K562 (cell line): ENCODE data around the gene CAPN2. TPM values are rescaled to one million over a fixed set of nuclear protein-coding genes. Genes with fewer than 3 reads are reported as not detected.

Source experiments
- ATAC-seq: fragments of 200-7000 bp; cut with Tn5 transposase; 3 replicates; pipeline ENCODE4 v1.9.1; 2020; ENCODE audit warnings: moderate library complexity
- BruUV-seq: library from RNA; stranded (reverse); fragments of 400-500 nt; replicated peaks from 2 replicates; lab custom pipeline; 2021; lab: Mats Ljungman, UMichigan
- CTCF ChIA-PET: fragments of 300-600 bp; formaldehyde crosslinking; extraction: SDS; loops from one replicate; lab custom pipeline; 2021; ENCODE audit warnings: low intra/inter-chr PET ratio; lab: Yijun Ruan, JAX
- POLR2A ChIA-PET: fragments of 300-600, 350-650 bp; sonication (Branson Sonifier 250); formaldehyde crosslinking; extraction: SDS; loops from one replicate; lab custom pipeline; 2021; ENCODE audit warnings: antibody characterized with exemption, inconsistent platforms; lab: Yijun Ruan, JAX
- DNase-seq, 4 experiments: peaks; one replicate each; pipeline versions ENCODE4 v3.0.0 to v3.0.0-alpha.2; 2011 to 2018; ENCODE audit warnings: low spot score in 3 of 4, mixed read lengths in 3 of 4; ENCODE audit errors: extremely low read depth in 1 of 4
- FAIRE-seq: peaks from 2 replicates; lab custom pipeline; 2011; peaks lifted over from hg19 to GRCh38; lab: Jason Lieb, UNC
- H2AFZ ChIP-seq: 2 replicates; pipeline ENCODE4 v1.6.0; 2011; ENCODE audit warnings: low read depth, low read length, control low read depth, inconsistent platforms
- H3K27ac ChIP-seq: fragments of 200-600 bp; 3 replicates; pipeline ENCODE4 v1.8.0; 2011; ENCODE audit warnings: low read depth, mild to moderate bottlenecking, control low read depth, inconsistent platforms, low read length, moderate library complexity, mixed read lengths; ENCODE audit errors: extremely low read depth
- H3K27me3 ChIP-seq, 2 experiments: fragments of 300-600 bp in 1 of 2; 2 replicates in 1 of 2; 3 replicates in 1 of 2; pipeline versions ENCODE4 v1.6.0 to v1.8.0; 2011; ENCODE audit warnings: inconsistent platforms in 2 of 2, low read length in 2 of 2, mild to moderate bottlenecking in 1 of 2, mixed read lengths in 1 of 2, moderate library complexity in 1 of 2; ENCODE audit not compliant: control insufficient read depth in 2 of 2, insufficient read depth in 2 of 2
- H3K36me3 ChIP-seq: fragments of 300-600 bp; 3 replicates; pipeline ENCODE4 v1.8.0; 2011; ENCODE audit warnings: mild to moderate bottlenecking, low read length, inconsistent platforms; ENCODE audit not compliant: control insufficient read depth, insufficient read depth
- H3K4me1 ChIP-seq, 2 experiments: fragments of 200-600 bp in 1 of 2; replicated peaks in 1 of 2; 2 replicates in 1 of 2; 3 replicates in 1 of 2; pipeline versions ENCODE4 v1.5.1 to v1.8.0; 2011; ENCODE audit warnings: inconsistent platforms in 2 of 2, low read length in 2 of 2, mild to moderate bottlenecking in 1 of 2, mixed read lengths in 1 of 2, moderate library complexity in 1 of 2; ENCODE audit not compliant: control insufficient read depth in 2 of 2, insufficient read depth in 2 of 2
- H3K4me2 ChIP-seq: 2 replicates; pipeline ENCODE4 v1.6.1; 2011; ENCODE audit warnings: low read length, control low read depth, inconsistent platforms, mixed read lengths; ENCODE audit not compliant: insufficient read depth
- H3K4me3 ChIP-seq: fragments of 200-600 bp; sonication (generic), shearing (Covaris generic); 2 replicates; pipeline ENCODE4 v1.5.1; 2016; ENCODE audit warnings: control low read depth, inconsistent platforms
- H3K79me2 ChIP-seq: fragments of 200-600 bp; 3 replicates; pipeline ENCODE4 v1.8.0; 2011; ENCODE audit warnings: low read length, inconsistent platforms; ENCODE audit not compliant: control insufficient read depth, insufficient read depth
- H3K9ac ChIP-seq, 2 experiments: 2 replicates each; pipeline versions ENCODE4 v1.6.0 to v1.6.1; 2011; ENCODE audit warnings: low read depth in 2 of 2, low read length in 2 of 2, control low read depth in 1 of 2, inconsistent platforms in 1 of 2, mild to moderate bottlenecking in 1 of 2, mixed read lengths in 1 of 2; ENCODE audit not compliant: insufficient read depth in 1 of 2
- H3K9me1 ChIP-seq: one replicate; pipeline ENCODE4 v1.6.0; 2011; ENCODE audit warnings: inconsistent platforms, mild to moderate bottlenecking, low read length, moderate library complexity; ENCODE audit not compliant: control insufficient read depth, insufficient read depth
- H3K9me3 ChIP-seq: replicated peaks from 2 replicates; pipeline ENCODE4 v1.5.1; 2011; ENCODE audit warnings: low read depth, low read length, inconsistent platforms; ENCODE audit not compliant: control insufficient read depth, insufficient read depth
- H4K20me1 ChIP-seq: replicated peaks from 2 replicates; pipeline ENCODE4 v1.6.1; 2011; ENCODE audit warnings: low read length, inconsistent platforms, mixed read lengths; ENCODE audit not compliant: control insufficient read depth, insufficient read depth
- BDP1 ChIP-seq: IDR thresholded peaks from 3 replicates; pipeline ENCODE4 v1.6.1; 2011; ENCODE audit not compliant: insufficient read length, insufficient read depth
- CREB3 ChIP-seq: fragments of 450-650 bp; conservative IDR thresholded peaks from 2 replicates; pipeline ENCODE4 v1.6.1; 2016; ENCODE audit warnings: missing genetic modification characterization, low read depth, mild to moderate bottlenecking, missing compliant biosample characterization, moderate library complexity
- CXXC5 ChIP-seq: fragments of 250-450 bp; sonication (Bioruptor Pico); IDR thresholded peaks from 2 replicates; pipeline ENCODE4 v1.8.0; 2022; ENCODE audit warnings: inconsistent platforms, mild to moderate bottlenecking, moderate library complexity
- E2F1 ChIP-seq: sonication (generic); formaldehyde crosslinking; IDR thresholded peaks from 2 replicates; pipeline ENCODE4 v1.8.1; 2023; ENCODE audit warnings: mild to moderate bottlenecking, missing genetic modification reagents, moderate library complexity
- KDM5B ChIP-seq: fragments of 200-600 bp; sonication (generic); IDR thresholded peaks from 2 replicates; pipeline ENCODE4 v1.6.1; 2012; ENCODE audit warnings: low read depth, mild to moderate bottlenecking, moderate library complexity, low read length, control low read depth, inconsistent platforms; ENCODE audit not compliant: insufficient replicate concordance
- NR4A1 ChIP-seq, 2 experiments: fragments of 250-450 bp in 1 of 2; fragments of 450-650 bp in 1 of 2; sonication (Bioruptor Pico) in 1 of 2; IDR thresholded peaks; 2 replicates each; pipeline versions ENCODE4 v1.4.0 to v1.6.1; 2016 to 2020; ENCODE audit warnings: mild to moderate bottlenecking in 2 of 2, missing compliant biosample characterization in 1 of 2, missing genetic modification characterization in 1 of 2, moderate library complexity in 1 of 2
- POLR2A ChIP-seq: fragments of 450-650 bp; conservative IDR thresholded peaks from 2 replicates; pipeline ENCODE4 v1.6.1; 2016
- RBM39 ChIP-seq: fragments of 200-400 bp; formaldehyde crosslinking; optimal IDR thresholded peaks from 2 replicates; pipeline ENCODE3; 2018; ENCODE audit warnings: low read depth, low read length
- RHOXF2B ChIP-seq: fragments of 250-450 bp; sonication (Bioruptor Pico); conservative IDR thresholded peaks from 2 replicates; pipeline ENCODE4 v1.5.1; 2021
- SMARCA4 ChIP-seq: fragments of 450-650 bp; IDR thresholded peaks from 2 replicates; pipeline ENCODE4 v1.6.1; 2016
- ZNF232 ChIP-seq: sonication (generic); formaldehyde crosslinking; IDR thresholded peaks from 2 replicates; pipeline ENCODE4 v1.8.0; 2022; ENCODE audit warnings: mild to moderate bottlenecking, missing genetic modification reagents
- ZNF395 ChIP-seq: fragments of 200-800 bp; sonication (Bioruptor generic); IDR thresholded peaks from 2 replicates; pipeline ENCODE4 v1.6.1; 2017; ENCODE audit warnings: missing genetic modification characterization, missing compliant biosample characterization
- WGBS: fragments of 100-300 bp; shearing (Covaris generic); methylation state at CpG from one replicate; pipeline ENCODE4 v1.1.6; 2016; ENCODE audit warnings: low coverage, mixed read lengths; ENCODE audit not compliant: insufficient coverage; ENCODE audit errors: missing lambda C conversion rate; 5-methylcytosine and 5-hydroxymethylcytosine counted together
- in situ Hi-C: fragments of 300-500 bp; cut with MboI; formaldehyde crosslinking; loops from 4 replicates; pipeline ENCODE4 v1.15.0; 2018; ENCODE audit warnings: inconsistent platforms, mixed read lengths
- intact Hi-C: fragments of 100-400 bp; cut with micrococcal nuclease; formaldehyde crosslinking; loops from 2 replicates; pipeline ENCODE4 v1.14.2; 2022
- polyA plus RNA-seq, 8 experiments: library from polyadenylated mRNA; depleted of rRNA in 4 of 8; stranded (reverse) in 5 of 8; unstranded in 3 of 8; fragments of >200 nt; fragmentation: Nextera tagmentation in 2 of 8; fragmentation: Illumina TruSeq in 1 of 8; extraction: Ambion mirVana in 2 of 8; extraction: Trizol in 1 of 8; gene quantifications; 2 replicates each; pipeline versions ENCODE4 v1.2.1 to v1.2.3, GENCODE V29; 2011 to 2014; ENCODE audit warnings: inconsistent platforms in 1 of 8, missing spikeins in 1 of 8
- total RNA-seq, 7 experiments: library from RNA; depleted of rRNA in 6 of 7; stranded (reverse); fragments of >200 nt in 6 of 7; fragmentation: Illumina TruSeq in 2 of 7; extraction: Trizol in 2 of 7; gene quantifications; 2 replicates each; pipeline versions ENCODE4 v1.2.1 to v1.2.3, GENCODE V29; 2011 to 2021; ENCODE audit warnings: low replicate concordance in 1 of 7

CAPN2 gene
- total and polyA plus RNA-seq, 9 of the 15 experiments (the other 6 are each of a cell fraction or from before 2014, with no cell fraction given), result 24.6 to 157 (median 101) TPM

- Histone ChIP-seq H3K4me2 (no peak overlapping the region), H3K79me2 (peaks cover 56% of the 10 kb centered on the region), H3K9ac (no peak overlapping the region), H3K27me3 (no peaks in the 10 kb centered on the region), H3K27ac (peak overlapping the region; percentile 38; the same call in 2 of the 3 replicates), H3K4me1 (peaks cover 19 to 60% of the 10 kb centered on the region in 2 experiments), H4K20me1 (no peaks in the 10 kb centered on the region), H3K36me3 (peaks cover 73% of the 10 kb centered on the region), H2AFZ (no peak overlapping the region), H3K9me1 (no peaks in the 10 kb centered on the region), H3K4me3 (no peak overlapping the region), H3K9me3 (no peaks in the 10 kb centered on the region)
- intact Hi-C loops (loop anchor here (5.0 kb wide), 1 partner anchor 85 kb away; no protein-coding TSS in a partner anchor), in situ Hi-C loops (no loop called here)
- ChIA-PET POLR2A (interaction anchor here (1.9 kb wide), 1 partner anchor 19 kb away, joined by 4 read pairs; no protein-coding TSS in a partner anchor), CTCF (no interaction called here)
- DNase-seq (no peak), FAIRE-seq (peak; percentile 29), ATAC-seq (no peak)
- BruUV-seq, result no TSS peak
- 75% methylated on average over 2 of the region's 2 CpGs for WGBS
- TF ChIP-seq SMARCA4 (no peak), ZNF232 (no peak), BDP1 (no peak), RBM39 (no peak)
Observed at GRCh38 chr1:223792046-223792445, 79.7 kb downstream of the CAPN2 start.

- Histone ChIP-seq H3K27ac (peak overlapping the region; percentile 50), H3K4me2 (peak overlapping the region; percentile 34; the same call in 1 of the 2 replicates), H2AFZ (peak overlapping the region; percentile 9; the same call in 1 of the 2 replicates), H3K4me3 (no peak overlapping the region), H4K20me1 (no peaks in the 10 kb centered on the region), H3K27me3 (no peaks in the 10 kb centered on the region), H3K9ac (peak overlapping the region; percentile 12 to 51; a peak in 2 of 4 replicates), H3K79me2 (peaks cover 43% of the 10 kb centered on the region), H3K9me3 (no peaks in the 10 kb centered on the region), H3K4me1 (peaks cover 11 to 47% of the 10 kb centered on the region in 2 experiments), H3K9me1 (no peaks in the 10 kb centered on the region), H3K36me3 (peaks cover 72% of the 10 kb centered on the region)
- no peak for FAIRE-seq
- BruUV-seq, result no TSS peak
- no peak for ATAC-seq
- DNase-seq, result no peak
- ChIA-PET POLR2A (interaction anchor here (1.0 kb wide), 1 partner anchor 18 kb away, joined by 5 read pairs; no protein-coding TSS in a partner anchor), CTCF (no interaction called here)
- in situ Hi-C loops, result no loop called here
- 69% methylated on average over 4 of the region's 4 CpGs for WGBS
- TF ChIP-seq E2F1 (CRISPR knock-in tag) (0 out of 2 replicates have a peak, but pooled peaks have one; percentile 18), POLR2A (no peak), ZNF395 (CRISPR knock-in tag) (0 out of 2 replicates have a peak, but pooled peaks have one; percentile 81), NR4A1 (CRISPR knock-in tag; IDR thresholded peaks at IDR 0.05) (no peak), NR4A1 (tag; IDR thresholded peaks at IDR 0.05) (0 out of 2 replicates have a peak, but pooled peaks have one; percentile 11), CXXC5 (CRISPR knock-in tag) (0 out of 2 replicates have a peak, but pooled peaks have one; percentile 0), RHOXF2B (CRISPR knock-in tag) (no peak), CREB3 (tag) (0 out of 2 replicates have a peak, but pooled peaks have one; percentile 19), KDM5B (no peak)
- intact Hi-C loops, result loop anchor here (5.0 kb wide), 1 partner anchor 86 kb away; no protein-coding TSS in a partner anchor
Observed at GRCh38 chr1:223793716-223794115, 81.4 kb downstream of the CAPN2 start.
